GM23248 (cell line): ENCODE results near the gene CLEC19A.

Experiments
- EZH2 ChIP-seq: fragments of 200-600 bp; sonication (generic); IDR thresholded peaks from 2 replicates; pipeline ENCODE4 v1.6.1; 2018; ENCODE audit warnings: antibody characterized with exemption, mild to moderate bottlenecking; ENCODE audit not compliant: insufficient read depth, poor library complexity, severe bottlenecking
- EZH2phosphoT487 ChIP-seq: fragments of 200-600 bp; sonication (generic); IDR thresholded peaks from 2 replicates; pipeline ENCODE4 v1.6.1; 2018; ENCODE audit warnings: antibody characterized with exemption, moderate library complexity, mild to moderate bottlenecking, low read depth; ENCODE audit not compliant: insufficient read depth

DNA sequence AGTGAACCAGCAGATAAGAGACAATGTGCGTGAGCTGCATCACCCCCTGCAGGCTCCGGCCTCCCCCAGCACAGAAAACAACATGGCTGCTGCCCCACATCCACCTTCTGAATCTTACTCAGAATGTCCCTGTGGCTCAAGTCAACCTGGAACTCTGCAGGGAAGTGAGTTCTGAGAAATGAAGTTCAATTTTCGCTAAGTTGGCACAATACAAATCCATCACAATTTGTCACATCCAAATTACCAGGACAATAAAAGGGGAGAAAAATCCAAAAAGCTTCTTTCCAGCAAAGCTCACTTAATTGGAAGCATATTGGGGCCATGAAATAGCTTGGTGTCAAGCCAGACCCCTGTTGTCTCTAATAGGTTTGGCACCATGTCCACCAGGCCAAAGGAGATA lies 38.1 kb downstream of the CLEC19A start:
- TF ChIP-seq EZH2phosphoT487 (no peak), EZH2 (no peak)
